Activated CD8-positive, alpha-beta memory T cell treated with anti-CD3 and anti-CD28 coated beads, Interleukin-2, amount 50 U/mL, for 48 hours (primary cell): ENCODE measurements around the gene RAP1B.

Experiments
- DNase-seq: peaks from one replicate; pipeline ENCODE4 v3.0.0-alpha.2; 2020

Gene RAP1B

DNA sequence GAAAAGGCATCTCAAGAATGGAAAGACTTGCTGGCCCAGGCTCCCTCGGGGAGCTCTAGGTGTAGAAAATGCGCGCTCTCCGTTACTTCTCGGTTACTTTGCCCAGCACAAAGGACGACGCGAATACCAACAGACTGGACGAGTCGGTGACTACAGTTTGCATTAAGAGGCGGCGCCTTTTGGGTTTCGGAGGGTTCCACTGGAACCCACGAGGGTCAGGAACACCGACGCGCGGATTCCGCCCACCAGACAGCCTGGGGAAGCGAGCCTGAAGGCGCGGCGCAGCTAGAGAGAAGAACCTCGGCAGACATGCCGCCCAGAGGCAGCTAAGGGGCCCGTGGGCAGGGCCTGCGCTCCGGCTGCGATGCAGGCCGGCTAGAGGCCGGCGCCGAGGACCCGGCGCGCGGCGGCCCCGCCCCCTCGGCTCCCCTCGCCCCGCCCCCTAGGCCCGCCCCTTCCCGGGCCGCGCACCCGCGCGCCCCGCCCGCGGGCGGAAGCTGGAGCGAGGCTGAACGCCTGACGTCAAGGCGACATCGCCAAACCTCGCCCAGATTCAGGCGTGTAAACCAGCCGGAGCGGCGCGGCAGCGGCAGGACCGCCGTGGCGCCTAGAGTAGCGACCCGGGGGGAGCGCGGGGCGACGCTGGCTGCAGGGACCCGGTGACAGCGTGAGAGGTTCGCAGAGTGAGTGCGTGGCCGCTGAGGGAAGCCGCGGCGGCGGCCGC is at the start of gene RAP1B:
Gene RAP1B, plus strand, starts transcription at position 530 of the 724 bp plus-strand sequence. CDS start 37,826 bp downstream, outside the sequence.
- DNase-seq = peak; percentile 93

DNA sequence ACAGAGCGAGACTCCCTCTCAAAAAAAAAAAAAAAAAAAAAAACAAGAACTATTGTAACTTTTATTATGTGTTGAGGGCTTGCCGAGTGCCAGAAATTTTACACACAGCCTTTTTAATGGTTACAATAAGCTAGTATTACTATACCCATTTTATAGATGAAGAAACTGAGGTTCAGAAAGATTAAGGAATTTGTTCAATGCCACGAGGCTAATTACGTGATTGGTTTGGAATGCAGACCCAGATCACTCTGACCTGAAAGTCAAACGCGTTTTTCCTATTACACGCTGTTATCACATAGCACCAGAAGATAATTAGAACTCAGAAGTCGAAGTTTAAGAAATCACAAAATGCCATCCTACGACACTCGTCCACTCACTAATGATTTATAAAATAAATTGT is 48.9 kb upstream of the RAP1B start:
- no peak for DNase-seq

DNA sequence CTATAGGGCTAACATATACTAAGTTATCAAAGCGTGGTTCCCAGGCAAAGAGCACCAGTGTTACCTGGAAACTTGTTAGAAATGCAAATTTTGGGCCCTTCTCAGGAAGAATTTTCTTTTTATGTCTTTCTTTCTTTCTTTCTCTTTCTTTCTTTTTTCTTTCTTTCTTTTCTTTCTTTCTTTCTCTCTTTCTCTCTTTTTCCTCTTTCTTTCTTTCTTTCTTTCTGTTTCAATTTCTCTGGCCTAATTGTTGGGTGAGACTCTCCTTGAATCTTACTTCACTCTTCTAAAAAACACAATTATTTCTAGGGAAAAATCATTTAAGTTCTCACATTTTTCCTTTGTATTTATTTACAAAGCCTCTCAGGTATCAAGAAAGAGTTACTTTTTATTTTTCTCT is 46.5 kb upstream of the RAP1B start:
- no peak for DNase-seq

DNA sequence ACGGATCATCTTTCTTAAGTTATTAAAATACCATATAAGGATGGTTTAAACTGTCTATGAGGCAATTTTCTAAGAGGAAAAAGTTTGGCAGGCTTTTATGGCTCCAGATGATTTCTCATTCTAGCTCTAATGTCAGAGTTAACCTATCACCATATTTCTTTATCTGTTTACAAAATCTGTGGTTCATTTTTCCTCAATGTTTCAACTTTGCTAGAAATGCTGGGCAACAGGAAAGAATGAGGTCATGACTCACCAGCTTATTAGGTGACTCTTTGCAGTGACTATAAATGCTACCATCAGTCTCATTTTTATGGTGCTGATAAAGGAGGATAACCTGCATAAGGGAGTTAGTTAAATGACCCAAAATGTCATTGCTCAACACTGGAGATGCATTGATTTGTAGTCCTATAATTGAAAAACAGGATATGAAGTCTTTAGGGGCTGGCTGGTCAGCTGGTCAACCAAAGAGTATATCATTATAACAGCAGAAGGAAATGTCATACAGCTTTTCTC is 45.3 kb upstream of the RAP1B start:
- DNase-seq = no peak

DNA sequence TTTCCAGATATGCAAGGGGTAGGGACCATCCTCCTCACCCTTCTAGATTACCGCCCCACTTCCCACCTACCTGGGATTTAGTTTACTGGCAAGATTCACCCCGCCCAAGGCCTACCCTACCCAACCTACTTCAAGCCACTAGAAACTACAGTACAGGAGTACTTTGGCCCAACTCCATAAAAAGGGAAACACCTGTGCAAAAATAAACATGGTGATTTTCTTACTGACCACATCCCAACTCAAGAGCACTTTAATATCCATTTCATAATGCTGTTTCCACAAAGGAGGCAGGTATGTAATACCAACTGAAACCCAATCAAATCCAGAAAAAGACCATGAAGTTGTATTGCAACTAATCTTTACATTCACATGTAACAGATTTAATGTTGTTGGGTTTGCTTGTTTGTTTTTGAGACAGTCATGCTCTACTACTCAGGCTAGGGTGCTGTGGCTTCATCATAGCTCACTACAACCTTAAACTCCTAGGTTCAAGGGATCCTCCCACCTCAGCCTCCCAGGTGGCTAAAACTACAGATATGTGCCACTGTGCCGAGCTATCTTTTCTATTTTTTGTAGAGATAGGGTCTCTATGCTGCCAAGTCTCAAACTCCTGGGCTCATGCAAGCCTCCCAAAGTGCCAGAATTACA is 41.7 kb upstream of the RAP1B start:
- no peak for DNase-seq

DNA sequence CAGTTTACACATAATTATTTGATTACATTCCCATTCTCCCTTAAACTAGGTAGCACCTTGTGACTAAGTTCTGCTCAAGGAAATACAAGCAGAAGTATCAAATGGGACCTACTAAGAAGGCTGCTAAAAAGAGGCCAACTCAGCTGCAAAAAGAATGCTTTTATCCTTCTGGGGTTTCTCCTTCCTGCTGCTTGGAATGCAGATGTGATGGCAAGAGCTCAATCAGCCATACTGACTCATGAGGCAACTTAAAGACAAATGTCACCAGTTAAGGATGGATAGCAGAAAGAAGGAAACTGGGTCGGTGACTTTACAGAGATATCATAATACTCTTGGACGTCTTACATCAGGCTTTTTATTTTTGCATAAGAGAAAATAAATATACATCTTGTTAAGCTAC is 38.0 kb upstream of the RAP1B start:
- DNase-seq = no peak

DNA sequence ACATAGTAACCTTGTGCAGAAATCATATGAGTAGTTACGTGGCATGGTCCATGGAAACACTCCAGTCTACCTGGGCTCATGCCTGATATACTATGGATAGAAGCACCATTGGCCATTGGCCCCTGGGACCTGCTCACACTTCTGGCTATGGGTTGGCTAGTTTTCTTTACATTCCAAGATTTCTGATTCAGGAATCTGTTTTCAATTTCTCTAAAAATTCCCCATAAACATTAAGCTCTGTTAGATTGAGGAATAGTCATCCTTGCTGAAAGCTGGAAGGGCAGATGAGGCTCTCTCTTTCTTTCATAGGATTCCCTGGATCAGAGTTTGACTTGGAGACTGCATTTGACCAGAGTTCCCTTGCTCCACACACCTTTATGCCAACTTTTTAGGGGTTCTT is 37.3 kb upstream of the RAP1B start:
- DNase-seq = no peak

DNA sequence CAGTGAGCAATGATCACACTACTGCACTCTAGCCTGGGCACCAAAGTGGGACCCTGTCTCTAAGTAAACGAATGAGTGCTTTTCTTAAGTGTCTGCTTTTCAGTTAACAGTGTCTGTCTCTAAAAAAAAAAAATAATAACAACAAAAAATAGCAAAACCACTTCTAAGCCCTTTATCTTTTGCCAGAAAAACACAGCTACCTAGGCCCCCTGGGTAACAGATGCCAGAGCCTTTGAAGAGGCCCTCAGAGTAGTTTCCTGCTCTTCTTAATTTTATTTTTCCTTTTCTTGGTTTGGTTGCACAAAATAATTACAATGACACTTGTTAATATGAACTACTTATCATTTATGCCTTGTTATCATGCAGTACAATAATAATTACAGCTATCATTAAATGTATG is 32.8 kb upstream of the RAP1B start:
- no peak for DNase-seq

DNA sequence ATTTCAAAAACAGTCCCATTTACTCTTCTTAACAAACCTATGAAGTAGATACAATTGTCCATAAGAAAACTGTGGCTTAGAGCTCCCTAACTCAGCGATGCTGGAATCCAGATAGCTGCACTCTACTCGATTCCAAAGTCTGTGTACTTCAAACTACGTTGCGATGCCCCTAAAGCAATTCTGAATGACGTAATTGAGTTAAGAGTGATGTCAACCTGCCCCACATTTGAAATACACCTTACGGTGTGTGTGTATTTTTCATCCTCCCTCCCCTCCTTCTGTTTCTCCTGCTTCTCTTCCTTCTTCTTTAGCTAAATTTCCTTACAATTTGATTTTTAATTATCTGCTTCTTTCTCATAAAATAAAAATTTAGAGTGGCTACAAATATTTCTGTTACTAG is 31.9 kb upstream of the RAP1B start:
- no peak for DNase-seq

DNA sequence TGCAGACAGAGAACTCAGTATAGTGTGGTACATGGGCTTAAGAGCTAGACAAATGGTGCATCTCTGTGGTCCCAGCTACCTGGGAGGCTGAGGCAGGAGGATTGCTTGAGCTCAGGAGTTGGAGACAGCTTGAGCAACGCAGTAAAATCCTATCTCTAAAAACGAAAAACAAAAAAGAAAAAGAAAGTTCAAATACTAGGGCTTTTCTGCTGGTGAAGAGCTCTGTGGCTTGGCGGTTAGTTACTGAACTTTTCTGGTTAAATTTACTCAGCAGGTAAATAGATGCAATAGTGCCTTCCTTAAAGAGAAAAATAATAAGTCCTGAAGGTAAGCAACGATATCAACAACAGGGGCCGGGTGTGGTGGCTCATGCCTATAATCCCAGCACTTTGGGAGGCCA is 31.4 kb upstream of the RAP1B start:
- DNase-seq = no peak

DNA sequence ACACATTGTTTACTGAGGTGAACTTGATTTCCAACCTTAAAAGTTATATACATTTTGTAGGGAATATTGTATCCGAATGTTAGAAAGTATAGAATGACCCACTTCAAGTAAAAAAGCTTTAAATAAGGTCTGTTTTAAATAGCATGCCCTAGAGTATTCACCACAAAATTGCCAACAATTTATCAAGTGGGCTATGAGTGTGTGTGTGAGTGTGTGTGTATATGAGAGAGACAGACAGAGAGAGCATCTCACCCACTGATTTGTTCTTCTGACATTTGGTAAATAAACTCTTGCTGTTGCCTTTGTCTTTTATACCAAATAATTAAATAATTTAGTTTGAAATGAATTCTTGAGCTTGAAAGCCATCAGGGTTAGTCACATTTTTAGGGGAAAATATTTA is 29.8 kb upstream of the RAP1B start:
- no peak for DNase-seq

DNA sequence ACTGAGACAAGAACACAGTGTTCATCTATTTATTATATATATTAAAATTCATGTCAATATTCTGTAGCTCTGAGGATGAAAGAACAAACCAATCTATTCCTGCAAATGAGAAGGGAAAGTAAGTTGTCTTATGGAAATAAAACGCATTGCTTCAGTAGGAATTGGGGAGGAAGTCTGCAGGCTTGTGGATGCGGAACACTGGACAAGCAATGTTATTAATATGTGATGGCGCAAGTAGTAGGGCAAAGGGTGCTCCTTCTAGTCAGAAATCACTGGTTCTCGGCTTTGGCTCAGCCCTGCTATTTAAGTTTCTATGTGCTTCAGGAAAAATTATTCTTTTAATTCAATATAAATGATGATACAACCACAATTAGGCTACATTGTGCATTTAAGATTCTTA is 28.8 kb upstream of the RAP1B start:
- DNase-seq = no peak

DNA sequence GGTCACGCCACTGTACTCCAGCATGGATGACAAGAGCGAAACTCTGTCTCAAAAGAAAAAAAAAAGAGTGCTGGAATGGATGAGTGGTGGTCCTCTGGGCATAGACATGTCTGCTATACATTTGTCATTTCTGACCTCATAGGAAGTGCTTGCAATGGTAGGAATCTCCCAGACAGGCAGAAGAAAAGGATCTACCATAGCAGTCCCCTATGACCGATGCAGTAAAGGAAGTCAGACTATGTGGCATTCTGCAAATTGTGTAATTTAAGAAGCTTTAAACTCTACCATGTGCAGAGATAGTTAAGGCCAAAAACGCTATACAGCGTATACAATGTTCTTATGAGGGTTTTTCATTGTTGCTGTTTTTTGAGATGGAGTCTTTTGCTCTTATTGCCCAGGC is 24.7 kb upstream of the RAP1B start:
- DNase-seq = no peak

DNA sequence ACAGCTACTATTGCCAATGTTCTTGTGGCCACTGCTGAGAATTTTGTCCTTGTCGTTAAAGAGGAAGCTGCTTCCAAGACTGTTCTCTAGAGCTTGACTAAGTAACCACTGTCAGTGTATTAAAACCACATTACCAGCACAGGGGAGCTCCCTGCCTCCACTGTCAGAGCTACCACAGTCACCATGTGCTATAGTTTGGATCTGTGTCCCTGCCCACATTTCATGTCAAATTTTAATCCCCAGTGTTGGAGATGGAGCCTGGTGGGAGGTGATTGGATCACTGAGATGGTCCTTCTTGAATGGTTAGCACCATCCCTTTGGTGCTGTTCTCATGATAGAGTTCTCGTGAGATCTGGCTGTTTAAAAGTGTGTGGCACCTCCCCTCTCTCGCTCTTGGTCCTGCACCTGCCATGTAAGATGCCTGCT is 23.2 kb upstream of the RAP1B start:
- no peak for DNase-seq

DNA sequence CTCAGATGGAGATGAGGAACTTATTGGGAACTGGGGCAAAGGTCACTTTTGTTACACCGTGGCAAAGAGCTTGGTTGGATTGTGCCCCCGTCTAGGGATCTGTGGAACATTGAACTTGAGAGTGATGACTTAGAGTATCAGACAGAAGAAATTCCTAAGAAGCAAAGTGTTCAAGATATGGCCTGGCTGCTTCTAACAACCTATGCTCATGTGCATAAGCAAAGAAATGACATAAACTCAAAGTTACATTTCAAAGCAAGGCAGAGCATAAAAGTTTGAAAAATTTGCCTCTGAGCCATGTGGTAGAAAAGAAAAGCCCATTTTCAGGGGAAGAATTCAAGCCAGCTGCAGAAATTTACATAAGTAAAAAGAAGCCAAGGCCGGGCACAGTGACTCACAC is 21.5 kb upstream of the RAP1B start:
- DNase-seq = no peak

DNA sequence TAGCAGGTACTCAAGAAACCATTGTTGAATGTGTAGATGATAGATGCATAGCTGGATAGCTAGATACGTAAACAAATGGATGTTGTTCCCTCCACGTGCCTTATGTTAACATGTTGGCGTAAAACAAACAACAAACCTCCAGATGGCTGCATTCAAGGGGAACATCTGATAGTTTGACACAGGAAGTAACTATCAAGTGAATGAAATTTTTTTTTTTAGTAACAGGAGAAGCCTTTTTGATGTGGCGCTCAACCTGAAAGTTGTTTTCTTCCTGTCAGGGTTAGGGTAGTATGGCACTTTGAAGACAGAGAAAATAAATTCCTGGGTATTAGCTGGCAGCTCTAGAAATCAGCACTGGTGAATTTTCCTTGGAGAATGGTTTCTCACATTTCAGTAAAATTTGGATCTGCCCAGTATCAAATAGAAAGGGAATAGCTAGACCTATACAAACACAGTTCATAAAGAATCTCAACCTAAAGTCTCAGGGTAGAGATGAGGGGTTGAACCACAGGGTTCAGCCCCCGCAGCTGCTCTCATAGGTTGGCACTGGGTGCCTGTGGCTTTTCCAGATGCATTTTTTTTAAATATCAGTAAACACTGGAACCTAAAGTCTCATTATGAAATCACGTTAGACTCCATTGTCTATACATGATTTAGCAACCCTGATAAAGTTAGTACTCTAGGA is 18.8 kb upstream of the RAP1B start:
- DNase-seq = no peak

DNA sequence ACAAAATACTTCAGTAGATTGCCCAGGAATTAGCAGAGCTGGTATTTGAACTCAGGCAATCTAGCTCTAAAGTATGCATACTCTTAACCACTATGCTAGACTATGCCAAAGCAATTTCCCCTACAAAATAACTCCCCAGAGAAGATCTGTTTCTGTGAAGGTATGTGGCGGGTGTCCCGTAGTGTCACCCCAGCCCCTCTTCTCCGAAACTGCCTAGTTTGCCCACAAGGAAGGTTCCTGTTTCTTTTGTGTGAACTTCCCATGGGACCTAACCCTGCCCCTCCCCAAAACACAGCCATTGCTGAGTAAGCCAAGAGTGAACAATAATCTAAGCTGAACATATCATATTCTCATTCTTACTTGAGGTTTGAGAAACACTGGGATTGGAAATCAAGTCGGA is 15.5 kb upstream of the RAP1B start:
- no peak for DNase-seq

DNA sequence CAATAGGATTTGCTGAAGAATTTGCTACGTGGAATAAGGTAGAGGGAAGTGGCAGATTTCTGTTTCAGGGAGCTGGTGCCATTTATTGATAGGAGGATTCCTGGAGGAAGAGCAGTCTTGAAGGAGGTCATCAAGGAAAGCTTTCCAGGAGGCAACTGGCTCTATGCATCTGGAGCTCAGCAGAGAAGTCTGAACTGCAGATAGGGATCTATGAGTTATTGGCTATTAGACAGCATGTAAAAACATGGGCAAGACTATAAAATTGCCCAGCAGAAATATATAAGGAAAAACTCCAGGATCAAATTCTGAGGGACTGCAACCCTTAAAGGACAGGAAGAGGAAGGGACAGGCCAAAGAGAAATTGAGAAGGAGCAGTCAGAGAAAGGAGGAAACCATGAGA is 8.9 kb upstream of the RAP1B start:
- no peak for DNase-seq

DNA sequence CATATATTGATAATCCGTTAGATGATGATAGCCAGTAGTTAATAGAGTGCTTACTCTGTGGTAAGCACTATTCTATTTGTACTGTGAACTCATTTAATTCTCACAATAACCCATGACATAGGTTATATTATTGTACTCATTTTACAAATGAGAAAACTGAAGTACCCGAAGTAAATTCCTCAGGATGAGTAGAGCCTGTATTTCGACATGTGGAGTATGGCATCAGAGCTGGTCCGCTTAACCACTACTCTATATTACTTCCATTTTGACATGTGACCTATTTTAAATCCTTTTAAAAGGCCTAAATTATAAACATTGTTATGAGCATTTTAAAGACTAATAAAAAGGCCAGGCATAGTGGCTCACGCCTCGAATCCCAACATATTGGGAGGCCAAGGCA is 8.0 kb upstream of the RAP1B start:
- no peak for DNase-seq

DNA sequence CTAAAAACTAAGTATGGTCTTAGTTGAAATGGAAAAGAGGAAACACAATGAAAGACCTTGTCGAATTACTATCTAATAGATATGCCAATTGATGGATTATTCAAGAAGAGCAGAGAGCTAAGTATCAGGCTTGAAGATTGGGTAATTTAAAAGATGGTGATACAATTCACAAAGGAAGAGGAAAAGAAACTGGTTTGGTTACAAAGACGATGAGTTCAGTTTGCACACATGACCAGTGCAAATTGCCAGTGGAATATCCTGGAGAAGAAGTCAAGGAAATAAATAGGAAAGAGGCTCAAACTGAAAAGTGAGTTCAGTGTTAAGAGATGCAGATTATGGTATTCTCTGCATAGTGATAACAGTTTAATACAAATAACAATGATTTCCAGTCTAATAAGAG is 2.5 kb upstream of the RAP1B start:
- no peak for DNase-seq

DNA sequence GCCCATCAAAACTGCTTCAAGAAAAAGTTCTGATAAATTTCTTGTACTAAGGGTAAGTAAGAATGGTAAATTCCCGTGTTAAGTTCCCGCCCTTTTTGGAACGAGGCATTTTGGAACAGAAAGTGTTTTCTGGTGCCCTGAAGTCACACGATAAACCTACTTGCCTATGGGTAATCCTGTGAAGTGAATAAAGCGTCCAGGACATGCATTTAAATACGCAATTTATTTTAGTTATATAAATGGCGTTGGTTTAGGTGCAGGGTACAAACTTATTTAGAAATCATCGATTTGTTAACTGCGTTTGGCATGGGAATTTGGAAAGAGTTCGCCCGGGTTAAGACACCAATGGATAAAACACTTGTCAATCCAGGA is 715 bp upstream of the RAP1B start:
- no peak for DNase-seq

DNA sequence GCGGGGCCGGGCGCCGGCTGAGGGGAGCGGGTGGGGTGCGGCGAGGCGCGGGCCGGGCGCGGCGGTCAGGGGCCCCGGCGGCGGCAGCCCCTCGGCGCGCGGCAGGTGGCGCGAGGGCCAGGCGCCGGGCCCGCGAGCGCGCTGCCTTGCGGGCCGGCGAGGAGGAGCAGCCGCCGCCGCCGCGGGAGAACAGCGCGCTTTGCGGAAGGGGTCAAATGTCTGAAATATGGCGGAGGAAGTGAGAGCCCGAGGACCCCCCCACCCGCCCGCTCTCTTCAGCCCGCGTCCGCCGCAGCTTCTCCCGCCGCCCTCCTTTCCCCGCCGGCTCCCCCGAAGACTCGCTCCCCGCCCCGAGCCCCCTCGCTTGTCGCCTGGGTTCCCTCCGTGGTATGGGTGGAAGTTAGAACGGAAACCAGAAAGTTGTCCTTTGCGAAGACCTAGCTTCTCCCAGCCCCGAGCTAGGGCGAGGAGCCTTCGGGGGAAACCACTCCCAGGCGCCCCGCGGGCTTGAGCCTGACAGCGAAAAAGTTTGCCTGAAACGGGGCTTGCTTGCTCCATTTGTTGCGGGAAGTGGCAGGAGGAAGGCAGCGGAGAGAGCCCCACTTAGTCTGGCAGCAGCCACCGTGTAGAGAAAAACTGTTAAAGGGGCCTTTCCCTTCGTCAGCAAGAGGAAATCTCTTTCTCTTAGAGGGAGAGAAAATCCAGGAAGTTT is 551 bp downstream of the RAP1B start:
- DNase-seq = peak; percentile 78

DNA sequence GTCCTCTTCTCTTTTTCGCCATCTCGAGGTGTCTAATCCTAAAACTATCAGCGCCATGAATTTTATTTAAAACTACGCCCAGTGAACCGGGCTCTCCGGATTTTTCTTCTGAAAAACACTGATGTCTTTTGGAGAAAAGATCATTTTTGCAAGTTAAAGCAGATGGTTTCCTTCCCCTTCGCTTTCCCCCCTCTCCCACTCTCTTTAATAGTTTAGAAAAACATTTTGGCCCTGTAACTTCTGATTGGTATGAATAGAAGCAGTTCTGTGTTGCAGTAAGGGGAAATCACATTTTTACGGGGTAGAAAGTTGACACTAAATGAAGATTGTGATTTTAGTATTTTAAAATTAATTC is 1.1 kb downstream of the RAP1B start:
- DNase-seq = no peak

DNA sequence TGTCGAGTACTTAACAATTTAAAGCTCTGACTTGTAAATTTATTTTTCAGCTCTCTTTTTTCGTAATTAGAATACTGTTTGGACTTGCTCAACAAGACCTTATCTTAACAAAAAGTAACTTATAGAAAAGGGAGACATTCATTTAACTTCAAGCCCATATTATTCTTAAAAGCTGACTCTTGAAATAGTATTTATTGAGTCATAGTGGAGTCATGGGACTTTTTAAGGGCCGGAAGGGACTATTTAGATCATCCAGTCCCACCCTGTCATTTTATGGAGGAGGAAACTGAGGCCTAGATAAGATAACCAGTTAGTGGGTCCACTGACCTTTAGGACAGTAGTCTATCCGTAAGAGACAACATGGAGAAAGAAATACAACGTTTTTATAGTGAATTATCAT is 1.5 kb downstream of the RAP1B start:
- DNase-seq = no peak
